NCI-H446 (cell line): ENCODE results near the gene IFI27L2.

Source experiments
- DNase-seq, 2 experiments: peaks; one replicate each; lab custom pipeline; 2025; lab: John Stamatoyannopoulos, UW

Gene IFI27L2

DNA sequence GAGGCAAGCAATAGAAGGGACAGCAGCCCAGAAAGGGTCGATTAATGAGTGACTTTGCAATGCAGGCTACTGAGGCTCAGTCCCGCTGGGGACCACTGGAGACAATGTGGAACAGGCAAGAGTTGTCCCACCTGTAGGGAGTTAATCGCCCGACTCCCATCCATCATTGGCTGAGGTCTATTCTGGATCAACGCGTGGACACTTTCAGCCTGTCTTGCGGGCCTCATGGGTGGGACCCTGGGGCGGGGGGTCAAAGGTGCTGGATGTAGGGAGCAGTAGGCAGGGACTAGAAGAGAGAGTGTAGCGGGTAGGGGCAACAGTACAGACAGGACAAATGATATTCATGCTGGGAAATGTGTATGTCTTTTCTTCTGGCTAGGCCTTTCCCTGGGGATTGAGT lies 6.1 kb downstream of the IFI27L2 start:
- DNase-seq = no peak

DNA sequence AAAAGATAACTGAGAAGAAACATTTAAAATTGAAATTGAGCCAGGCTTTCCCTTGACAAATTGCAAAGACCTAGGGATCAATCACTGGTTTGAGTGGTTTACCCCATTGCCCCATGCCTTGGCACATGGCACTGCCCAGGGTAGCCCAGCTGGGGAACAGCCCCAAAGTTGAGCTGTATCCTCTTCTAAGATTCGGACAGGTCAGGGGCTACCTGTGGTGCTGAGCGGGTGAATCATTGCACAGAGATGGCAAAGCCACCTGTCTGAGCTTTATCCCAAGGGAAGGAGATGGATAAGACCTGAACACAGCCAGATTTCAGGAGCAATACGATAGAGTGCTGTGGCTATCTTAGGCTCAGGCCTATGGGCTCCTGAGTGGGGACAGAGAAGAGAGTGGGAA lies 7.0 kb downstream of the IFI27L2 start:
- DNase-seq = no peak

DNA sequence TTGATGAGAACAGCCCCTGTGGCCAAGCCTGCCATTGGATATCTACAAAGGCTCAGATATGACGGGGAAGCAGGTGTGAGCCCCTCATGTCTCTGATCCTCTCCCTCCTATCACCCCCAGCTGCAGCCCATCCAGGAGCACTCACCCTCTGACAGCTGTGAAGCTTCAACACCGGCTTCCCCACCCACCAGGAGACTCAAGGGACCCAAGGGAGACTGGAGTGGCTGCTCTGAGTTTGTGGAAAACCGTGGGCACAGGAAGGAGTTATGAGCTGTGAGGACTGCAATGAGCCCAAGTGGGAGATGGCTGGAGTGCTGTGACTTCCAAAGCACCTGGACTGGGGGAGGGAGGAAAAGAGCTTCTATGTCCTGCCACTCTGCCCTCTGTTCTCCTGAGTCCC lies 7.9 kb downstream of the IFI27L2 start:
- DNase-seq = no peak

DNA sequence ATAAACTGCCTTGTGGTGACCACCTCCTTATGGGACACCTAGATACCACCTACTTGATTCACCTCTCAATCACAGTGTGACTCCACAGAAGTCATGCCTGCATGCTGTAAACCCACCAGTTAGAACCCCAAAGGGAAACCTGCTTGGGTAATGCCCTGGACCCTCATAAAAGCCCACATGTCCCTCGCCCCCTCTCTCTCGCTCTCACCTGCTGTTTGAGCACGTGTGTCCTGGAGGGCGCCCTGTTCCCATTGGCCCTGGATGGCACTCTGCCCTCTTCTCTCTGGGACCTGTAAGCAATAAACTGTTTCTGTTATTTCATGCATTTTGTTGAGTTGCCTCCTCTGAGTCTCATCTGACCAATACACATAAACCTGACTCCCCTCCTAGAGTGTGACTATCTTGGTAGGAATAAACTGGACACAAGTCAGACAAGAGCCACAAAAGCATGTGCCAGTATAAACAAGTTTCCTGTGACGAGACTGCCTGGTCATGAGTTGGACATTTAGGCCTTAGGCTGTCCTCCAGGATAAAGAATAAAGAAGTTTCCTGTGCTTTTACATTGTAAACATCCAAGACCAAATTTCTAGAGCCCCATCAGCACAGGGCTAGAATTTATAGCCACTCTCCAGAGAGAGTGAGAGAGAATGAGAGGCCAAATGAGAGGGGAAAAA lies 8.6 kb downstream of the IFI27L2 start:
- DNase-seq = no peak

DNA sequence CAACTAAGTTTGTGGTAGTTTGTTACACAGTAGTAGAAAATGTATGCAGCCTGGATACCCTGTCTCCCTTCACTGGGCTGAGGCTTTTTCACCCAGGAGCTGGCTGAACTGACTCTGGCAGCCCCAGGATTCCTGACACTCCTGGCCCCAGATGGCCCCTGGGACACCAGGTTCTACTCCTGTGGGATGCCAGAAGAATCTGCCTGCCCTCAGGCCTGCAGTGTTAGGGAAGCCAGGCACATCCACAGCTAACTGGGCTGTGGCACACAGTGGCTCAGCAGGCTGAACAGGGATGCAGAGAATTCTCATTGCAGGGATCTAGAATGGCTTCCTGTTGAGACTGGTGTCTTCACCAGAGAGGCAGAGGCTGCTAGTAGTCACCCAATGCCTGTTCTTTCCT lies 10.3 kb downstream of the IFI27L2 start:
- DNase-seq = no peak

DNA sequence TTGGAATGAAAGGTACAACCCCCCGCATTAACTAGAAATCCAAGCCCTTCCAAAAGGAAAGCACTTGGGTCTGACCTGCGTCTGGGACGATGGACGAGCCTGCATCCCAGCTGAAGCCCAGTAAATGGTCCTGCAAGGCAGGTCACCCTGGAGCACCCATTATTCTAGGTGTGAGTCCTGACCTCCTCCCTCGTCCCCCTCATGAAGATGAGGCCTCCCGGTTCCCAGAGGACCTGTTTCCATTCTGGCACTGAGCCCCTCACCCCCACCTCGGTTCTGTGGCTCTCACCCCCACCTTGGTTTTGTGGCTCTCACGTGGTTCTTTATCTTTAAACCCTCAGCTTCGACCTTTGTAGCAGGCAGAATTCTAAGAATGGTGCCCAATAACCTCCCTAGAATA lies 11.5 kb downstream of the IFI27L2 start:
- DNase-seq = no peak

DNA sequence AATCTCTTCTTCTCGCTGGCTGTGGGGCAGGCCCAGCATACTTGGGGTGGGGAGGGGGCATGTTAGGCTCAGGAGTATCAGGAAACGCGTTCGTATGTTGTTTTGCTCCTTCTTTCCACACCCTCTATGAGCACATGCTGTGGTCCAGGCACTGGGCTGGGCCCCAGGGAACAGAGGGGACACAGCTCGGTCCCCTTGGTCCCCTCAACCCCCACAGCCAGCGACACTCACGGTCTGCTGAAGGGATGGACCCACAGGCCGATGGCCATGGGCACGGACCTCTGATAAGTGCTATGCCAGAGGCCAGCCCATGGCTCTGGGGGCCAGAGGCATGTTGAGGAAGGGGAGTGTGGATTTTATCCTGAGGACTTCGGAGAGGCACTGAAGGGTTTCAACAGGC lies 12.7 kb downstream of the IFI27L2 start:
- no peak for DNase-seq

DNA sequence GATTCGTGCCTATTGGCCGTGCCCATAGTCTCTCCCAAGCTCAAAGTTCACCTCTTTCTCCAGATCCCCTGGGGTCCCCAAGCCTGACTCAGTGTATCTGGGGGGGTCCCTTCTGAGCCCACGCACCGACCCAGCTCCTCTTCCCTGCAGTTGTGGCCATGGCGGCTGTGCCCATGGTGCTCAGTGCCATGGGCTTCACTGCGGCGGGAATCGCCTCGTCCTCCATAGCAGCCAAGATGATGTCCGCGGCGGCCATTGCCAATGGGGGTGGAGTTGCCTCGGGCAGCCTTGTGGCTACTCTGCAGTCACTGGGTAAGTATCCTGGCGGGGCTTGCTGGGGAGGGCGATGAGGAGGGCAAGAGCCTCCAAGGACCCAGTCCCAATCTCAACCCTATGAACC lies 13.8 kb downstream of the IFI27L2 start:
- no peak for DNase-seq

DNA sequence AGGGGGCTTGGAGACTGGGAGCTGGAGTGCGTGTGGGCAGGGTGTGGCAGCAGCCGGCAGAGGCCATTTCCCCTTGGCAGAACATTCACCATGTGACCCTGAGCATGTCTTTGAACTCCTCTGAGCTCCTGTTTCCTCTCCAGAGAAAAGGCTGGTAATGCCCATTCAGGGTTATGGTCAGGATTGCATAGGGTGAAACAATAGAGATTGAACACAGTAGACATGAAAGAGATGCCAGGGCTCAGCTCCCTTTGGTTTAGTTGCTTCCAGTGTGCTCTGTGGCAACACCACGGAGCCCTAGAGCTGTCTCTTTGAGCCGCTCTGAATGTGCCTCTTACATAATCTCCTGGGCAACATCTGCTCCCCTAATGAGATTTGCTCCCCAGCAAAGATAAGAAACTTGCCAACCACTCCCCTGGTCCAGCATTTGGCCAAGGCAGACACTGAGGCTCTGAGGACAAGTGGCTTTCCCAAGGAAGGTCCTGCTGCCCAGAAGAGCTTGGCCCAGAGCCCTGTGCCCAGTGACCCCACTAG lies 14.3 kb downstream of the IFI27L2 start:
- no peak for DNase-seq

DNA sequence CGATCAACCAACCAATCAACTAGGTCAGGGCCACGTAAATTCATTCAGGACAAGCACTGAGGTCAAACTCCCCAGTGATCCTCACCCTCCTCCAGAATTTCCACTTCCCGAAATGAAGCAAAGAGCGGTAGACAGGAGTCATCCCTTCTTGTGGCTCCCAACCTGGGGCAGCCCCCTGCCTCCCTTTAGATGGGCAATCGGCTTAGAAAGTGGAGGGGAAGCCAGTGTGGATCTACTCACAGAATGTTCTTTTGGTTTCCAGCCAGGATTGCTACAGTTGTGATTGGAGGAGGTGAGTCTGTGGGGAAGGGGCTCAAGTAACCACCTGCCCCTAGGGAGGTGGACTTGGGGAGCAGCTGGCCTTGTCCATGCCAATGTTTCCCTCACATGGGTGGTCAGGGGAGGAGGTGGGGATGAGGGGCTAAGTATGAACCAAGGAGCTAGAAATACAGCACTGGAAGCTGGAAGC lies 14.8 kb downstream of the IFI27L2 start:
- DNase-seq = no peak

DNA sequence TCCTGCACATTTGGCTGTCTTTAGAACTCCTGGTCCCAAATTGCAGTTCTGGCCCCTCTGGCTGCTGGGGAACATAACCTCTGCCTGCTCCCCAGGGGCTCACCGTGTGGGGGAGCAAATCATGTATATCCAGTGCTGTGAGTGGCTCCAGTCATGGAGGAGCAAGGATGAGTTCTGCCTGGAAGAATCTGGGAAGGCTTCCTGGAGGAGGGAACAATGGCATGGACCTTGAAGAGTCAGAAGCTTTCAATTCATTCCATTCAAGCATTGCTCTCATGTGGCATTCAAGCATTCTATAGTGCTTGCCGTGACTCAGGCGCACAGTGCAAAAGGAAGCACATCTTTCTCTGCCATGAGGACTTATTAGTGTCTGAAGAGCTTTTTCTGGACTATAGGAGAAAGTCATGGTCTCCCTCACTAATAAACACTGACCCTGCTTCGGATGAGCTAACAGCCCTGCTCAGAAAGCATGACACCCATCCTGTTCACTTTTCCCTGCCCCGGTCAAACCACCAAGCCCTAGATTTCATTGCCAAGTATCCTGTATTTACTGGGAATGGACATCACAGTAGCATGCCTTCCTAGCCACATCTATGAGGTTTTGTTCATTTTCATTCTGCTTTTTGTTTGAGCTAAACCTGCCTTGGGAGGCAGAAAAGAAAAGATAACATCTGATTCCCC lies 15.4 kb downstream of the IFI27L2 start:
- DNase-seq = no peak

DNA sequence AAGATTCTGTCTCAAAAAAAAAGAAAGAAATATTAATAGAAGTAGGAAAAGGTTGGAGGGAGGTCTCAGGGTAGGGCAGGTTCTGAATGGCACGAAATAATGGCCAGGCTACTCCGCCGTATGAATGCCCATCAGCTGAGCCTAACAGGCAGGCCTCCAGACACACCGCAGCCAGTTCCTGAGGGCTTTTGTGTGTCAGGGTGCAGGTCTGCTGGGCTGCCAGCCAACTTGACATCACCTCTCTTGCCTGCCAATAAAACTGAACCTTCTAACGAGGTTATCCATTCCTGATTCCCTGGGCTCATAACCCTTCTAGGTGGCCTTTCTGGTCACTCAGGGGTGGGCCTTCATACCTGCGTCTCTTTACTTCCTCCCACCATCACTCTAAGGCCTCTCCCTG lies 15.9 kb downstream of the IFI27L2 start:
- peak in 1 of 2 experiments; percentile 10 for DNase-seq

DNA sequence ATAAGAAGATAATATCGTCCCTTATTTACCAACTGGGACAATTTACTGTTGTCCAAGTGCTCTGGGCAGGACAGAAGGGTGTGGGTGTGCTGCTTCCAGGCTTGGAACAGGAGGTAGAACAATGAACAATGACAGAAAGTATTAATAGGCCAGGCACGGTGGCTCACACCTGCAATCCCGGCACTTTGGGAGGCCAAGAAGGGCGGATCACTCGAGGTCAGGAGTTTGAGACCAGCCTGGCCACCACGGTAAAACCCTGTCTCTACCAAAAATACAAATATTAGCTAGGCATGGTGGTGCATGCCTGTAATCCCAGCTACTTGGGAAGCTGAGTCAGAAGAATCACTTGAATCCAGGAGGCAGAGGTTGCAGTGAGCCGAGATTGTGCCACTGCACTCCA lies 16.3 kb downstream of the IFI27L2 start:
- no peak for DNase-seq

DNA sequence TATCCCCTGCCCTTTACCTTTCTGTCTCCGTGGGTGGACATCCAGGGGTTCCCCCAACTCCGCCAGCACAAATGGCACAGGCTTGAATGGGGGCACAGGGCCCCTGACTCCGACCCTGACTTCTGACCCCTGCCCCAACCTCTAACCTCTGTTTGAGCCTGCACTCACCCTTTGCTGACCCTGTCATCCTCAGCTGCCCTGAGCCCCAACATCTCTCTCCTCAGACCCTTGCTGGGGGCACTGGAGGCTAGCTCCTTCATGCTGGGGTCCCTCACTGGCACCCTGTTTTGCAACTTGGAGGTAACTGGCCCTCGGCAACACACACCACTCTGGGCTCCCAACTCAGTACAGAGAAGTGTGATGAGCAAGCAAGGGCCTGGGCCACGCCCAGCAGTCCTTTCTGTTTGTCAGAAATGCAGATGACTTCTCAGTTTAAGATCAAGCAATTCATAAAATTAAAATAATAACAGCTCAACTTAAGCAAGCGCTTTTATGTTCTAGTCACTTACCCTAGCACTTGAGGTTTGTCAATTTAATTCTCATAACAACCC lies 16.8 kb downstream of the IFI27L2 start:
- DNase-seq = no peak

DNA sequence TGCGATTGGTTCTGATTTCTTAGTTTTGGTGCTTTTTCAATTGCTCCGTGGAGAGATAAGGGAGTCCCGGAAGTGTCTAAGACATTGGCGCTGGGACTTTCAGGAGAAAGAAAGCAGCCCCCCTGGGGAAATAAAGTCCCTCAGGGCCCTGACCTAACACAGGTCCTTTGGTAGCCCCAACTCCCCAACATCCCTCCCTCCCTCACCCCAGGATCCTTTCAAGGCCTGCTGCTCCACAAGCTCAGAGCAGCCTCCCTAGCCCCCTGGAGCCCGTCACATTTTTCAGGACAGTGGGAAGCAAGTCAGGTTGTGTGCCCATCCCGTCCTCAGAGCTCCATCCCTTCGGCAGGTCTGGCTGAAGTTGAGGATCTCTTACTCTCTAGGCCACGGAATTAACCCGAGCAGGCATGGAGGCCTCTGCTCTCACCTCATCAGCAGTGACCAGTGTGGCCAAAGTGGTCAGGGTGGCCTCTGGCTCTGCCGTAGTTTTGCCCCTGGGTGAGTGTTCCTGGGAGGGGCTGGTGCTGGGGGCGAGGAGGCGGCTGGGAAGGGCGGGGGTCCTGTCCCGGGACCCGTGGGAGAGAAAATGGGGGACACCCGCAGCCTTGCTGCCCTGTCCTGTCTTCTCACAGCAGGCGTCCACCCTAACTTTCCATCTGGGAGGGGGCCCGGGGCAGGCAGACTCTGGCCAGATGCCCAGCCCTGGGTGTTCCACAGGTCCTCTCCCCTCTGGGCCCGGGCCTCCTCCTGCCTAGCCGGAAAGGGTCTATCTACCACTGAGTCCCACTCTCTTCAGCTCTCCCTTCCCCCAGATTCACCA lies 17.9 kb downstream of the IFI27L2 start:
- no peak for DNase-seq

DNA sequence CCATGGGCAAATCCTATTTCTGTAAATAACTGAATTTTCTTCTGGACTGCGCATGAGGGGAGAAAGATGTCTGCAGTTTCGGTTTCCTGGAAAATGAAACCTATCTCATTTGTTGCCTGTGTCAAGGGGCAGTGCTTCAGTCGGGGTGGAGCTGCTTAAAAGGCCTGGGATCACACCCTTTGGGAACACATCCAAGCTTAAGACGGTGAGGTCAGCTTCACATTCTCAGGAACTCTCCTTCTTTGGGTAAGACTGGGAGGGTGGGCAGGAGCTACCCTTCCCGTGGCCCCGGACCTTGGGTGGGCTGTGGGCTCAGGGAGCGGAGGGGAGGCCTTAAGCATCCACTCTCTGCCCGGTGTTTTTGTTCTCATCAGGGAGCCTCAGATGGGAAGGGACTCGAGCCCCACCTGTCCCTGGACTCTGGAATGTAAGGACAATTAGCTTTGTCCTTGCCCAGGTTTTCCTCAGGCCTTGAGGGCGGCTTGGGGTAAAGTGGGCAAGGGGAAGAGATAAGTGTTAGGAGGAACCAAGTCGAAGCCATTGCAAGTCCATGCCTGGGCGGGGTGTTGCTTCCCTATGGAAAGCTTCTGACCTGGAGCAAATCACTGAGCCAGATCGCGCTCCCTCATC lies 18.7 kb downstream of the IFI27L2 start, which contains the start of gene IFI27:
IFI27 (plus strand) TSS at position 185 of the 630 bp plus-strand sequence.
- DNase-seq = no peak

DNA sequence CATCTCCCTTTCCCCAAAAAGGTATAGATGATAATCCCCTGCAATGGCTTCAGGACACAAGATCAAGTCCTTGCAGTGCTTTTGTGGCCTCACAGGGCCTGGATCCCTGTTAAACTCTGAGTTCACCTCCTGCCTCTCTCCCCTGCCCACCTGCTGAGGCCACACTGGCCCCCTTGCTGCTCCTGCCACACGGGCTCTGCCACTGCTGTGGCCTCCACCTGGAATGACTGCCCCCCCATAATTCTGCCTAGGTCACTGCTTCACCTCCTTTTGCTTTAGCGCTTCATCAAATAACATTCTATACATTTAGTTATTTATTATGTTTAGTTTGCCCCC lies 19.5 kb downstream of the IFI27L2 start:
- DNase-seq = no peak

DNA sequence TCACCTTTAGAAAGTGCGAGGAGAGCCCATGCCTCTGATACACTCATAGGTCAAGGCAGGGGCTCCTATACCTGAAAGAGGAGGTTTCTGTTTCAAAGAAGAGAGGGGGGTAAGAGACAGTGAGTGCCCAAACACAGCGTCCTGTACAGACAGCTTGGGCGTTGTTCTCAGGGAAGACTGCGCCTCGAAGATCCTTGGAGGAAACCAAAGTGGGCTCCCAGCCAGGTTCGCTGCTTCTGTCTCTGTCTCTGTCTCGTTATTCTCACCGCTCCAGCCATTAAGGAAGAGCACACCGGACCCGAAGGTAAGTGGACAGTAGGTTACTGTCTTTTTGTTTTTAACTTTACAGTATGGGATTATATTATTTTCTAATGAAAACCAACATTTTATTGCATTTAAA lies 24.7 kb downstream of the IFI27L2 start:
- DNase-seq = no peak

DNA sequence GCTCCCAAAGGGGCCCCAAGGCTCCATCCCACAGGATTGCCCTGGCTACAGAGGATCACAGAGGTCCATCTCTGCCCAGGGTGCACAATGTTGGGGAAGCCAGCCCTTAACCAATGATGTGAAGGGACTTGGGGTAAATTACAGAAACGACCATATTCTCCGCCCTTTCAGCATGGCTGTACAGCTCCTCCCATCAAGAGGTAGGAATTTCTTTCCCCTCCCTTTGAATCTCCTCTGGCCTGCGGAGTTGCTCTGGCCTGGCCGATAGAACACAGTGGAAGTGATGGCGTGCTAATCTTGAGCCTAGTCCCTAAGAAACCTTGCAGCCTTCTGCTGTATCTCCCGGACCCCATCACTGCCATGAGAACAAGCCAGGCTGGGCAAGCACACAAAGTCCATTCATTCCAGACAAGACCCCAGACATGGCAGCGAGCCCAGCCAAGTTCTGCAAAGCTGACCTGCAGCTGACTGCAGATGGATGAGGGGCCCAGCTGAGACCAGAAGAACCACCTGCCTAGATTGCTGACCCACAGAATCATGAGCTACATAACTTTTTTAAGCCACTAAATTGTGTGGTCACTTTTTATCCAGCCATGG lies 25.8 kb downstream of the IFI27L2 start:
- DNase-seq = no peak

DNA sequence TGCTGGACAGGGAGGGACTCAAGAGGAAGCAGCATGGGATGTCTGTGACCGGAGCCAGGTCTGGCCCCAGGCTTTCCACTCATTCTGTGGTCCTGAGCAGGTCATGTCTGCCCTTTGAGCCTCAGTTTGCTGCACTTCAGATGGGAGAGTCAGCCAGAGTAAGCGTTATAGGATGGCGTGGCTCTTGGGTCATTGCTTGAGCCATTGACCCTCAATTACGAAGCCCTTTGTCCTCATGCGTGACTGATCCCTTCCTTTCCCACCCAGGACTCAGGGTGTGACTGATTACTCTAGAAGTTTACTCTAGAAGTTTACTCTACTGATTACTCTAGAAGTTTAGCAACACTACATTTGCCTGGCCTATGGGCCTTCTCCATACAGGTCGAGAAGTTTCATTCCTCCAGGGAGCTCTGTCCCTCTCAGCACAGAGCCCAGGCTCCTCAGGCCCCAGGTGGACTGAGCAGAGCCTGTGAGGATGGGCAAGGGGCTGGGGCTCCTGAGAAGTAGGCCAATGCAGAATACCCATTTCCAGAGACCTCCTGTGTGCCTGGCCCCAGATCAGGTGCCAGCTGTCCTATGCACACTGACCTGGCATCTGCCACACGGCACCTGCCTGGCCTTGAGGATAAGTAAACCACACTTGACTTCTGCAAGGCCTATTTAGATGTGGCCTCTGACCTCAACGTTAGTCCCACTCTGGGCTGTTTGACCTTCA lies 26.5 kb downstream of the IFI27L2 start:
- no peak for DNase-seq

DNA sequence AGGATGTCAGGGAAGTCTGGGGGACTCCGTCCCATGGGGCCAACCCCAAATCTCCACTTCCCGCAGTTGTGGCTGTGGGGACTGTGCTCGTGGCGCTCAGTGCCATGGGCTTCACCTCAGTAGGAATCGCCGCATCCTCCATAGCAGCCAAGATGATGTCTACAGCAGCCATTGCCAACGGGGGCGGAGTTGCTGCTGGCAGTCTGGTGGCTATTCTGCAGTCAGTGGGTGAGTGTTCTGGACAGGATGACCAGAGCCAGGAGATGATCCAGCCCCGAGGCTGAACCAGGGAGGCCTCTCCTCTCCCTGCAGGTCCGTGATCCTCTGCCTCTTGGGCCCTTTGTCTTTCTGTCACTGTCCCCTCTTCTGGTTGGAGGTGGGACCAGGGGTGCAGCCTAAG lies 27.7 kb downstream of the IFI27L2 start:
- DNase-seq = no peak
